Endothelial cell of hepatic sinusoid (primary cell): ENCODE results near the gene DSC2.
"Not testable (repeated sequence)": the region's sequence is repeated elsewhere in the genome, so short reads cannot be mapped to it uniquely, and the experiment has no call there.

Experiments
- in situ Hi-C: cut with HindIII; loops from 2 replicates; pipeline ENCODE4 v1.10.0; 2017; ENCODE audit warnings: low sequenced_read_pairs

Gene DSC2

DNA sequence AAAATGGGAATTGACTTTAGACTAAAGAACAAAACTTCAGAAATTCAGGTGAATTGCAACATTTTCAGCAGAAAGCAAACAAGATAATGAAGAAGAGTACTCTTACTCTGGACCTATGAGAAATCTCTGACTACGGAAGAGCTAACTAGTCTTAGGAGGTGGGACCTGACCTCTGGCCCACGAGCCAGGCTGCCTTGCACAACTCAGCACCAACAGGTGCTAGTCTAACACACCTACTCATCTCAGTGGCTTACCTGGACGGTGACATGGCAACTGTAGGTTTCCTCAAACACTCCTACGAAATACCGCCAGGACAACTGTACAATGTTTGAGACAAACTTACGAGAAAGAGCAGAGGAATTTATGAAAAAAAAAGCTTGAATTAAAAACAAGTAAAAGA is 56.6 kb downstream of the DSC2 start:
- in situ Hi-C loops: no loop called here

DNA sequence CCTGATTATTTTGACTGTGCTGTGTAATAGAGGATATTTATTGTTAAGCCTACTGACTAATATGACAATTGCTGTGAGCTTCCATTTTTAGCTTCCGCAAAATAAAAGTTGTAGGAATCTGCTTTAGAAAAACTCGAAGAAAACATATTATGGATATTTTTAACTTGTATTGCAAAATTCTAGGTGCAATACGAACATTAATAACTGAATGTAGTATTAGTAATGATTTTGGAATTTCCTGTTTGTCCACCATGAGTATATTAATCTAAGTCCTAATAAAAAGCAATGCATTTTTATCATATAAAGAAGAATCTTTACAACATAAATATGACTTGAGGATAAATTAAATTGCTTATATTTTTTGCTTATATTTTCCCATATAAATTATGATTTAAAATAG is 57.3 kb downstream of the DSC2 start:
- in situ Hi-C loops: no loop called here

DNA sequence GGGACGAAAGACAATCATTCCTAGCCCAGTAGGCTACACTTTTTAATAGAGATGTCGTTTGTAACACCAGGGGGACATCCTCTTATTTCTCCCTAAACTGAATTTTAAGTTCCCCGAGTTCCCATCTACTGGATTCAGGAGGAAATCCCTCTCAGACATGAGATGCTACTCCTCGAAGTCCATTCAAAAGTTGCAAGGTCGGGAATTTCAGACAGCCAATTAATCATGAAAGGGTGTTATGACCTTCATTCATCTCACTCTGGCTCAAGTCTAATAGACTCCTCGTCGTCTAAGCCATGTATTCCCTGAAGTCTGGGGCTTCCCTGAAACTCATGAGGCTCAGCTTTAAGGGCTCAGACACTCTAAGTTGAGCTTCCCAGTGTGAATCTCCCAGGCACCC is 58.5 kb downstream of the DSC2 start:
- in situ Hi-C loops: no loop called here

DNA sequence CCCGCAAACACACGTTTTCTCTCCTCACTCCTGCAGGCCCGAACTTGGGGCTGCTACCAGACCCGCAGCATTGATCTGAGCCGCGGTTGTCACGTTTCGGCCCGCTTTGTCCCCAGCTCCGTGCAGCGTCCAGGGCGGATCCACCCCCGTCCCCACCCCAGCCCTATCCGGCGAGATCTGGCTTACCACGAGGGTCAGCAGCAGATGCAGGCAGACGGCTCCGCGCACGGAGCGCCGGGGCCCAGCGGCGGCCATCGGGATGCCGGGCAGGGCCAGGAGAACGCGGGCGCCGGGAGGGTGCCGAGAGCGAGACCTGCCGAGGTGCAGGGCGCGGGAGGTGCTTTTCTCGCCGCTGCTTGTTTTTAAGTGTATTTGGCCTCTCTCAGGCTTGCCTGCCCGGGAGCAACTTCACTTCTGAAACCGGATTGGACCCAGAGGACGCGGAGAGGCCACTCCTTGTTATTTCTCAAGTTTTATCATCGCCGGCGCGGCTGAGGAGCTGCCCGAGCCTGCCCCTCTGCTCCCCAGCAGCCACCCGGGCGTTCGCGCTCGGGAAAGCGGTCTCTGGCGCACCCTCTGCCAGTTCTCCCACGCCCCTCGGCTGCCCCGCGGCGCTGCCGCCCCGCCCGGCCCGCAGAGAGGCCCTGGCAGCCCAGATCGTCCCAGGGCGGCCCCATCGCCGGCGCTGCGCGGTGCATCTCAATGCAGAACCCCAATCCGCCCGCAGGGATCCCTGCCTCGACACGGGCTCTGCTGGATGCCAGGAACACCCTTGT is 59.6 kb downstream of the DSC2 start, which contains the start of gene DSC3:
Gene DSC3 (minus strand): TSS at position 337 of the 776 bp plus-strand sequence. CDS start 82 bp downstream, at position 255.
- in situ Hi-C loops: no loop called here

DNA sequence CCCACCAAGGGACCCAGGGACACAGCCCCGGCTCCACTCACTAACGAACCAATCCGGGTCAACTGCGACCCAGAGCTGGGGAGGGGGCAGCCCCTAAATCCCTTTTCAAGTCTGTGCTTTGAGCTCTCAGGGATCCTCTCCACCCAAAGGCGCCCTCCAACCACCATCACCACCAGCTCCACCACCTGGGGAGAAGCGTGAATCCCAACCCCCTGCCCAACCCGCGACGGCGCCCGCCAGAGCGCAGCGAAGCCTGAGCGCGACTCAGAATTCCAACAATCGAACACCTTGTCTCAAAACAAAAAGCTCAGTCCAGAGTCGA is 60.2 kb downstream of the DSC2 start:
- in situ Hi-C loops: no loop called here

DNA sequence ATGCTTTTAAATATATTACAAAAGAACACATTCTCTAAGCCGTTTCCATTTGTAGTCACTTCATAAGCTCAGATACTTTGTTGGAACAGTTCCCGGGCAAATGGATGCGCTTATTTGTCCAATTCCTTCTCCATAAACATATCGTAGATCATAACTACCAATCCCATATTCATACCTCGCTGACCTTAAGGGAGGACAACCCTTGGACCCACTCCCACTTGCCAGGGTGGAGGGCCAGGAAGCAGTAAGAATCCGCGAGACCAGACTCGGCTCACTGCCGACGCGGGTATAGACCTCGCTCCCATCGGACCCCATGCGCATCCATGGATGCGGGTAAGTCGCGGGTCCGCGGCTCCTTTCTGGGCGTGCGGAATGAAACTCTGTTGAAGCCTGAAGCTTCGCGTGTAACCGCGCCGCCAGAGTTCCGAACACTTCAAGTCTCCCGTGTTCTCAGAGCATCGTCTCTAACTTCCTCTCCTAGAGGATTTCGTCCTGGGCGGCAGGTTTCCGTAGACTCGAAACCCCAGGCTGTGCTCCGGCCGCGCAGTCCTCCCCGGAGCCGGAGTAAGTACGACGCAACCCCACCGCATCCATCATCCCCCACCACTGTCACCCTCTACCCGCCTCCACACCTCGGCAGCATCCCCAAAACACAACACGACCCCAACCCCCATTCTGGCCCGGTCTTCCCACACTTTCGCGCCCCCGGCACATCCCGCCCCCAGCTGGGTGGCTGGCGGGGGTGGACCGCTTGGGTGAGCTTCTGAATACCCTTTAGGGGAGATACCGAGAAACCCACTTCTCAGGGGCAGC is 60.7 kb downstream of the DSC2 start:
- in situ Hi-C loops: no loop called here

DNA sequence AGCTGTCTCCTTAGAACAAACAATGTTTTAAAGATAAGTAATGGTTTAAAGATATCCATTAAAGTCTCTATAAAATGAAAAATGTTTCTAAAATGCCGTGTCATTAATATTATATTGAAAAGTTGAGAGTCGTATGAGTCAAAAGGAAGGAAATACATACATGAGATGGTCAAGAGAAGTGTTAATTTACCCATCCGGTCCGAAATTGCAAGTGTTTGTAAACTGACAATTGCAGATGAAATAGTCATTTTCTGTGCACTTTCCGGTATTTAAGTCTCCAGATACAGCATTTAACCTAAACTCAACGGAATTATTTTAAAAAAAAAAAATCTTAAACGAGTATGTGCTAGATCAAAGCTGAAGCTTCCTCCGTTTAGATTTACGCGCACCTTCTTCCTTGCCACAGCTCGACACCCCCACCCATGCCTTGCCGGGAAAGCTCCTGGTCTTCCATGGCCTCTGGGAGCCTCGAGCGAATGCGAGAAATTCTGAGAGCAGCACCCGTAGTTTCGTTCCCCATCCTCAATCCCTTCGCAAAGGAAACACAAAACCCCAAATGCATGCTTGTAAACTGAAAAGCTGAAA is 61.4 kb downstream of the DSC2 start:
- in situ Hi-C loops: no loop called here

DNA sequence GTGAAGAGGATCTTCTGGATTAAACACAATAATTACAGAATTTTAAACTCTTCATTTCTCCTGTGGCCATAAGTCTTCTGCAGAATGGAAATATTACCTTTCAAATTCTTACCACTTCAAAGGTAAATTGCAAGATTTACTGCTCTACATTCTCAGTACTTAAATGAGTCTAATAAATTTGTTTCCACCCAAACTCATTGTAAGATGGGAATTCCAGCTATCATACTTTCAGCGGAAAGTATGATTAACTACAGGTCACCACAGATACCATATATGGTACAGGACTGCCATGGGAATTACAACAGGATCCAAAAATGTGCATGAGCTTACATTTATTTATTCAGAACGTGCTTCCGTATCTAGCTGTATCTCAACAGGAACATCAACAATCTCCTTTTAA is 62.8 kb downstream of the DSC2 start:
- in situ Hi-C loops: no loop called here

DNA sequence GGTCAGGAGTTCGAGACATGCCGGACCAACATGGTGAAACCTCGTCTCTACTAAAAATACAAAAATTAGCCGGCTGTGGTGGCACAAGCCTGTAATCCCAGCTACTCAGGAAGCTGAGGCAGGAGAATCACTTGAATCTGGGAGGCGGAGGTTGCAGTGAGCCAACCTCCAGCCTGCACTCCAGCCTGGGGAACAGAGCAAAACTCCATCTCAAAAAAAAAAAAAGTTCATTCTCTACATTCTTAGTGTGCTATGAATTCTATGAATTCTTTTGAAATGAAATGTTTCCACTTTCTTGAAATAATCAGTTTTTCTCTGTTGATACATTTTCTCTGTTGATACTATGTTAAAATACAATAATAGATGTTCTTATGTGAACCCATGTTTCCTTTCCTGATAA is 64.5 kb downstream of the DSC2 start:
- in situ Hi-C loops: not testable (repeated sequence)

DNA sequence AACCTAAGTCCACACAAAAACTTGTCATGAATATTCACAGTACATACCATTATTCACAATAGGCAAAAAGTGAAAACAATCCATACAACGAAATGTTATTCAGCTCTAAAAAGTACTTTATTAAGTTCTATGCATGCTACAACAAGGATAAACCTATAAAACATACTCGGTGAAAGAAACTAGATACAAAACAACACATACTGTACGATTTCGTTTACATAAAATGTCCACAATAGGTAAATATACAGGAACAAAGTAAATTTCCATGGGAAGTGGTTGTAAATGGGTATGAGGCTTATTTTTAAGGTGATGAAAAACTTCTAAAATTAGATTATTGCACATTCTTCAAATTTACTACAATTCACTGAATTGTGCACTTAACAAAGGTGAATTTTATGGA is 67.7 kb downstream of the DSC2 start:
- in situ Hi-C loops: no loop called here

DNA sequence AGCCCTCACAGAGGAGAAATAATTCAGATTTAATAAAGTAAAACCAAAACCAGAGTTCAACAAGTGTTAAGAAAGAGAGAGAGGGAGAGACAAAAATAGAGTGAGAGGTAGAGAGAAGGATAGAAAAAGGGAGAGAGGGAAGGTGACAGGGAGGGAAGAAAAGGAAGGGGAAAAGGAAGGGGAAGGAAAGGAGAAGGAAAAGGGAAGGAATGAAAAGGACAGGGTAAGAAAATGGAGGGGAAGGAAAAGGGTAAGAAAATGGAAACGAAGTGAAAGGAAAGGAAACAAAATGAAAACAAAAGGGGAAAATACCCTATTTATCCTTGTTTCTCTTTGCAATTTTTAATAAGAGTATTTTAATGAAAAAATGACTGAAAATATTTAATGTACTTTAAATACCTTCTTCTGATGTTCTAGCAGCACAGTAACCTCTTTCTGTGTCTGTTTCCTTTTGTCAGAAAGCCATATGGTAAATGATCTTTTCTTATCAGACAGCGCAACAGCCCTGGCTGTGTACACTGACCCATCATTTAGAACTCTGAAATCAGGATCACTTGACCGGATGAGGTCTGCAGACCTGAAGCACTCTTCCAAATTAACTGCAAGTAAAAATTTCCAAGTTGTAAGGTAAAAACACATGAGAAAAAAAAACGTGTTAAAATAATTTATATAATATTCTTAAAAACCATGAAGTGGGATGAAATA is 71.5 kb downstream of the DSC2 start:
- in situ Hi-C loops: no loop called here

DNA sequence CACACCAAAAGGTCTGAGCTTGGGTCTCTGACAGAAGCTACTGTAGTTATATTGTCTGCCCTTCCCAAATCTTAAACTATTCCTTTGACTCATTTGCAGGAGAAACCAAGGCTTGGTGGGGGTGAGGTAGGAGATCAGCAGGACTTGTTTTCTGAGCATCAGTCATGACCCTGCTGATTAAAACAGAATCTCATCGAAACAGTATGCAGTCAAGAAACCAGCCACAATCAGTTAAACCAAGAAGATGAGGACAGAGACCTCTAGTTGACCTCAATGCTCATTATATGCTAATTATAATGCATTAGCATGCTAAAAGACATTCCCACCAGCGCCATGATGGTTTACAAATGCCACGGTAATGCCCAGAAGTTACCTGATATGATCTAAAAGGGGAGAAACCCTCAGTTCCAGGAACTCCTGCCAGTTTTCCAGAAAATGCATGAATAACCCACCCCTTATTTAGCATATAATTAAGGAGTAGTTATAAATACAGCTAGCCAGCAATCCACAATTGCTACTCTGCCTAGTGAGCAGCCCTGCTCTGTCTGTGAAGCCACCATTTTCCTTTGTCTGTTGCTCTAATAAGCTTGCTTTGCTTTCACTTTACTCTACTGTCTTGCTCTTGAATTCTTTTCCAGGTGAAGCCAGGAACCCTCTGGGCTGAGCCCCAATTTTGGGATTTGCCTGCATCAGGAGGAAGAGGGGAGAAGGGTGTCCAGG is 86.3 kb downstream of the DSC2 start:
- in situ Hi-C loops: no loop called here

DNA sequence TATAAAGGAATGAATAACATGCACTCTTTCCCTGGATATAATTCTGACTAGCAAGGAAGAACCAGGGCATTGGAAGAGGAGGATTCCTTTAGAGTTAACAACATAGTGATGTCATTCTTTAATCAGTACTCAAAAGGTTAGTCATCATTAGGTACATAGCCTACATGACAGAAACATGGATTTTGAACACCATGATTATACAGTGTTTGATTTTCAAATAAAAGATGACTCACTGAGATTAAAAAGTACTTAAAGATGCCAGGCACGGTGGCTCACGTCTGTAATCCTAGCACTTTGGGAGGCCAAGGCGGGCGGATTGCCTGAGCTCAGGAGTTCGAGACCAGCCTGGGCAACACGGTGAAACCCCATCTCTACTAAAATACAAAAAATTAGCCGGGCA is 90.8 kb downstream of the DSC2 start:
- in situ Hi-C loops: not testable (repeated sequence)

DNA sequence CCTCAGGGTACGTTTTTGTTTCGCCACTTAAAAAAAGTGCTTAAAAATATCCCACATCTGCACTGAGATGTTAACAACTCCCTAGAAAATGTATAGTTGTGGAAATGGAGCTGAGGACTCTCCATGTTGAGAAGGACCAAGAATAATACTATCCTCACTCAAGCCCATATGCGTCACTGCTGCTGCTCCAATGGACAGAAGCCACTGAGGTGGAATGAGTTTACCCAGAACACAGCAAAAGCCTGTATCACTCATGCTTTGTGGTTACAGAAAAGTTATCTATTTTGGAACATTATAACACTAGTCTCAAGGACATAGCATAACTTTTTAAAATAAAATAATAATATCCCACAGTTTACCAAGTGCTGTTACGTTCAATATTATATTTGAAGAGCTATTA is 91.6 kb downstream of the DSC2 start:
- in situ Hi-C loops: no loop called here
